NOMO-1 (cell line): ENCODE results near the gene NHS.

Source experiments
- DNase-seq, 2 experiments: peaks; one replicate each; lab custom pipeline; 2025; ENCODE audit not compliant: unreplicated experiment in 2 of 2; lab: John Stamatoyannopoulos, UW

NHS gene

DNA sequence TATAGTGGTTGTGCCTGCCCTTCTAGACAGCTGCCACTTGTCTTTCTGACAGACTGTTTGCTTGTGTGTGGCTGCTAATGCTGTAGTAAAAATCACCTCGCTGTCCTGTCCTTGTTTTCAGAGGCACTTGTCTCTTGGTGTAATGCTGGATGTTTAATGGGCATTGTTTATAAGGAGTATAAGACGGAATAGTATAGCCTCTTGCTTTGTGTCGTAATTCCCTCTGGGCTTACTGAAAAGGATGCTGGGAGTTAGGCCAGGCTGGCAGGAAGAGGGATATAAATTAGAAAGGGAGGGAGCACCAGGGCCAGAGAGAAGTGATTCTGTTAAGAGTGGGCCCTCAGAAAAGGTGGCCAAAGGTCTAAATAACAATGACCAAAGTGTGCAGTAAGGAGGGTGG, 29.0 kb downstream of the NHS start:
- DNase-seq: no peak

DNA sequence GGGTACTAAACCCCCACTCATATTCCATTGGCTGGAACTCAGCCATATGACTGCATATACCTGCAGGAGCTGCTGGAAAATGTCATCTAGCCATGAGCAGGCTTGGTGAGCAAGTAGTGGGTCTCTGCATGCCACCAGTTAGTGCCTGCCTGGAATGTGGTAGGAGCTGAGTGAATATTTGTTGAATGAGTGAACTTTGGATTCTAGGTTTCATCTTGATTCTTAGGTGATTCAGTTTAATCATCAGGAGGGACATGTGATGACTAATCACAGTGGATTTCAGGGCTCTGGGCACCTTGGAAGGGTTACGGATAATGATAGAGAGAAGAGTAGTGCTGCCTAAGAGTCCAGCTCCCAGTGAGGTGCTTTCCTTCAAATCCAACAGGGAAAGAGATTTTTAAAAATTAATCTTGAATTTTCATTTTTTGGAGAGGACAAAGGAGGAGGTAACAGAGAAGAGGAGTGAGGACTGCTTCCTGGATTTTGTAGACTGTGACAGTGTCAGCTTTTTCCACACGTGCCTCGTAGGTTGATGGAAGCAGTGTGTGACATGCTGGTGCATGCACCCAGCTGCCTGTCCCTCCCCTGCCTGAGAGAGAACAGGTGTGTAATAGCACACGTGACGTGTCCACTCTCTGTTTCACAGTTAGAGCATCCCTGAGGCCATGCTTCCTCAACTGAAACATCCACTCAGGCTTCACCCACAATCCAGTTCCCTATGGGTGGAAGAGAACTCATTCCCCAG, 30.4 kb downstream of the NHS start:
- no peak for DNase-seq

DNA sequence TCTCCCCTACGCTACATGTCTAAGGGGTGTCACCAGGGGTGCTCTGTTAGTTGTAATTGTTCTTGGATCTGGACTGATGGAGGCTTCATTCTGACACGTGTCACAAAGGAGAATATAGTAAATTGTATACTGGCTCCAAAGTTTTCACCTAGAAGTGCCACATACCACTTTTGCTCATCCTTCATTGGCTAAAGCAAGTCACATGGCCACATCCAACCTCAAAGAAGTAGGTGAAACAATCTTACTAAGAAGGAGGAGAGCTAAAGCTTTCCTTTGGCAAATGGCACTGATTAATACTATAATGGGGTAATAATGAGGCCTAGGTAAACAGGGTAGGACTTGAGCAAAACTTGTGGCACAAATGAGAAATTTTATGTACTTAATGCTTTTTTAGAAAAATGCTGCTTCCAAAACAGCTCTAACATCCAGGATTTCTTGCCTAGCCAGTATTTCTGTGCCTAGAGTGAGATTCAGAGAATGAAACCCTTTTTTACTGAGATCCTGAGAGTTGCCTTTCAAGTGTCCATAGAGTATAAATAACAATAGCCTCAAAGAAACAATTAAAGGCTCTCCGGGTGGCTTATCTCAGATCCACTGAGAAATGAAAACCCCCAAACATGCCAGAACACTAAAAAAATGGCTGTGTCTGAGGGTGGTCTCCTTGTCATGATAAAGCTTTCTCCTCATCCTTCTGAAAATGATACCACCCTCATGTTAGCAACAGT, 34.7 kb downstream of the NHS start:
- no peak for DNase-seq

DNA sequence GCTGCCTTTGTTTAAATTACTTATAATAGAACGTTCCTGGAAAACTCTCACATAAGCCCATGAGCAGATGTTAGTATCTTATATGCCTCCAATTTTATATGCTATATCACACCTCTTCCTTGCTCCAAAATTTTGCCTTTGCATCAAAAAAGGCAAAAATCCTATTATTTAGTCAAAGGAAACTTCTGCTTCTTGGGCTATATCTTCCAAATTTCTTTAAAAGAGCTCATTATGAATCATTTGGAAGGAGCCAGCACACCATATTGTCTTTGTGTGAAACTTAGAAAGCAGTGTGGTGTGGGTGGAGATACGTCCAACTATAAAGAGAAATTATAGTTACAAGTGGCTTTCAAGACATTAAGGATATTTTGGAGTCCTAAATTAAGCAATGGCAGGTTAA, 35.7 kb downstream of the NHS start:
- DNase-seq: no peak

DNA sequence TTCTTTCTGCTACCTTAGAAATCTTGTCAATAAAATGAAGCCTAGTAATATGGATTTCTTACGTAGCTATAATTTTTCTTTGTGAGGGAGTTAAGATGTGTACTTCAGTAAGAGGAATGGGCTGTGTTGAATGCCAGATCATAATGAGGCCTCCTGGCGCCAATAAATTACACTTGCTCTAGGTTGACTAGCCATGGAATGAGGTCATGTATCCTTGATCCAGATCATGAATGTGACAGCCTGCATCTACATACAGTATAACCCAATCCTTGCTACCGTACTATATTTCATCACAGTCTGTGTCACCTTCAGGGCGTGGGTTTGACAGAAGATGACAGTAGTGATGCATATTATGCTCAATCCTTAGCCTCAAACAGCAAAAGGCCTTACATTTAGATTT, 36.2 kb downstream of the NHS start:
- no peak for DNase-seq

DNA sequence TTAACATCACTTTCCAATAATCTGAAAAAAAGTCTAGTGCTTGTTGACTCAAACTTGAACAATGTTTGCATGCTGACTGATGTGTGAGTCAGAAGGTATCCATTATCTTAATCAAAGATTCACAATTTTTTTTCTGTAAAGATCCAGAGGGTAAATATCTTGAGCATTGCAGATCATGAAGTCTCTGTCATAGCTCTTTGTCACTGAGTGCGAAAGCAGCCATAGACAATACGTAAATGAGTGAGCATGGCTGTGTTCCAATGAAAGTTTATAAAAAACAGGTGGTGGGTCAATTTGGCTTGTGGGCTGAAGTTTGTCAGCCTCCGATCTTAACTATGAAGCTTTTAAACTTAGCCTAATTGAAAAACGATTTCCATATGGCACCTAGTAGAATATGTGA, 37.7 kb downstream of the NHS start:
- no peak for DNase-seq

DNA sequence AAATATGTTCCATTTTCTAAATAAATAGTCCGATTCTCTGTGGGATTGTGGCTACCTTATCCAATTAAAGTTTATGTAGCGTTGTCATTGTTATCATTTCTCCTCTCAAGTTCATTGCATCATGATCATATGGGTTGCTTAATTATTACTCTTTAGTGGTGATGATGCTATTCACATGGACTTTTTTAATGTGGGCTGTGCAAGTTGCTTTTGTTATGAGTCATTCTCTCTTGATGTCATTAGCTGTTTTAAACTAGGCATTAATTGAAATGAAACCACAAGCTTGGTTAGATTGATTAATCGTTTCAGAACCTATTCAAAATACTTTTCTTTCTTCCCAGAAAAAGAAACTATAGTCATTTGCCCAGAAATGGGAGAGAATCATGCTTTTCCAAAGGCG, 38.2 kb downstream of the NHS start:
- peak in 1 of 2 experiments; percentile 51 for DNase-seq

DNA sequence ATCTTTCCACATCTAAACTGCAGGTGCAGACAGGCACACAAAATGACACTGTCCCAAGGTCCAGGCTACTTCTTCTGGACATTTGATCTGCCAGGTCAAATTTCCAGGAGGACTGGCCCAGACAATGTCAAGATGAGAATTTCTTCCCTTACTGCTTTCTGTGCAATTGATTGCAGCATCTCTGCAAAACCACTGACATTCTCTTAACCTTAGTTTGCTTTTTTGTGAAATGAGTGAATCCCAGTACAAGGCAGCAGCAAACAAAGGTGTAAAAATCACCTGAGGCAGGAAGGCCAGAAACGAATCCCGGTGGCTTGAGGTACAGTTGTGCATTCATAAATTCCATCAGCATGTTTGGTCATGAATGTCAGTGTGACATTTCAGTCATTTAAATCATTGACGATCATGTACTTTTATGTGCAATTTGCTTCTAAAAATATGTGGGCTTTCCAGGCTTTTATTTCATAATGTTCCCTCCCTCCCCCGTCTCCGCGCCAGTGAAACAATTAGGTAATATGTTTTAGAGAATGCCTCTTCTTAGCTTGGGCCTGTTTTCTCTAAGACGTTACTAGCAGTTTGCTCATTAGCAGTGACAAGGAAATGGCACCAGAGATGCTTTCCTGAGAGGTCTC, 39.1 kb downstream of the NHS start:
- DNase-seq: peak; percentile 2 to 12

DNA sequence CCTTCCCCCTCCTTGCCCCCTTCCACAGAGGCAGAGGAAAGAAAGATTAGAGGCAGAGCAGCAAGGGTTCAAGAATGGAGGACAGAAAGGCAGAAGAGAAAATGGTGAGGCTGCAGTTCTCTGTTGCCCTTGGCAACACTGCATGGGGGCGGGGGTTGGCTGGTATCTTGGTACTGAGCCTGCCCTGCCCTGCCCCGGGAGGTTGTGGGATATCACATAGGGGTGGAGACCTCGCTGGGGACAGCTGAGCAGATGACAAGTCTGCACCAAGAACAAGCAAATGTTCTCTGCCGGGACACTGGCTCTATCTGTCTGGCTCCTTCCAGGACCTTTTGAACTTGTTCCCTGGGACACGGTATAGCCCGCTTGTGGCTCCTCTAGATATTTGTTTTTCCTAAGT, 39.8 kb downstream of the NHS start:
- DNase-seq: no peak

DNA sequence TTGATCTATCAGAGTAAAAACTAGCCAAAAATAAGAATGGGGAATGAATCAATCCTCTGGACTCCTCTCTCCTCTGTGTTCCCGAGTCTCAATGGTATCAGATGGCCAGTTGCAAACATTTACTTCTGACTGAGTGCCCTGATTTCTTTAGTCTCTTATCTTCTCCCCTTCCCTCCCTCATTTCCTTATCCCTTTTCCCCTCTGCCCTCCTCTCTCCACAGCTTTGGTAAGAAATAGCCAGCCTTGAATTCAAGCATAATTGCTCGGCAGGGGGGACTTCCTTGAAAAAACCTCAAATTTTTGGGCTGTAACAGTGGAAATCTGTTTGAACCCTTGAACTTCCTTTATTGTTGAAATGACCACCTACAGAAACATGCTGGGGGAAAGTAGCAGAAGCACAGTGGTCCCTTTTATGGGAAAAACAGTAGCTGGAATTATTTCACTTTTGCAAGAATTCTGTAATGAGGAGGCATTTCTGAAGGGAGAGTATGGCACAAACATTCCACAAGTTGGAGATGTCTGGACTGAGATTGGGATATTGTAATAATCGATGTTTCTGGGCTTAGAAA, 40.3 kb downstream of the NHS start:
- DNase-seq: no peak

DNA sequence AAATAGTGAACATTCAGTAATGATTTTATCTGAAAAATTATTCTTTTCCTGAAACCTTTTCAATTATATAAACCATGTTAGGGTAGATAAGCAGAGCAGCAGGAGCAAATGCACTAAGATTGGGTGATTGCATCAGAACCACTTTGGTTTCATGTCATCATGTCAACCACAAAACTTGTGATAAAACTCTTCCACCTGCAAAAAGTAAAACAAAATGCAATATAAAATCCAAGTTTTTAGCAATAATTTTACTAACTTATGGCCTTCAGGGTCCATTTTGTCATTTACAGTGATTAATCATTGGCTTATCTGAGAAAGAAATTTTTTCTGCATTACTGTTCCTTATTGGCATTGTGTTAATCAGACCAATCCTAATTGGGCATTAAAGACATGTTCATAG, 42.4 kb downstream of the NHS start:
- no peak for DNase-seq

DNA sequence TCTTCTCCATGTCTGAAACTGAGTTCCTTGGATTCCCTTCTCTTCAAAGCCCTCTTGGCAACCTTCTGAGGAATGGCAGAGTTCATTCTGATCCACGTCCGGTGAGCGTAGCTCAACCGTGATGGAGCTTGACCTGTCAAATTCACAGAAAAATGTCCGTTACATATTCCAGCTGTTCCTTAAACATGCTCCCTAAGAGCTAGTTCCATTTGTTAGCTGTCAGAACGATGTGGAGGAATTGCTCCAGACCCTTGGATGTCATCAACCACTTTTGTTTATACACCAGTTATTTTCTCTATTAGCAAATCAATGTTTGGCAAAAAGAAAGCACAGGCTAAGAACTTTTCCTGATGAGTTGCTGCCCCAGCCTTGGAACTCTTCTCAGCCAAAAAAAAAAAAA, 50.1 kb downstream of the NHS start:
- no peak for DNase-seq

DNA sequence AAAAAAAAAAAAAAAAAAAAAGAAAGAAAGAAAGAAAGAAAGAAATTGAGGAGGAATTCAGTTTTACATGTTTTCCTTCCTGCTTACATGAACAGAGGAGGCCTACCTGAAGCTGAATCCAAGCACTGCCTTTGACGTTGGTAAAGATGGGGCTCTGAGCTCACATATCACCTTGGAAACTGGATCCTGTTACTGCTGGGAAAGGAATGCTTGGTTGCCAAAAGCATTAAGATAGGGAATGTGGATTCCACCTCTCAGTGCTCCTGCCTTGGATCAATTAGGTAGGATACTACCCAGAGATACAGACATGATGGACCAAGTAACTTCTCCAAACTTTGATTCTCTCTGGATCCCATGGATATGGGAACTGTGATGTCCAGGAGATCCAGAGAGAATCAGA, 50.6 kb downstream of the NHS start:
- no peak for DNase-seq

DNA sequence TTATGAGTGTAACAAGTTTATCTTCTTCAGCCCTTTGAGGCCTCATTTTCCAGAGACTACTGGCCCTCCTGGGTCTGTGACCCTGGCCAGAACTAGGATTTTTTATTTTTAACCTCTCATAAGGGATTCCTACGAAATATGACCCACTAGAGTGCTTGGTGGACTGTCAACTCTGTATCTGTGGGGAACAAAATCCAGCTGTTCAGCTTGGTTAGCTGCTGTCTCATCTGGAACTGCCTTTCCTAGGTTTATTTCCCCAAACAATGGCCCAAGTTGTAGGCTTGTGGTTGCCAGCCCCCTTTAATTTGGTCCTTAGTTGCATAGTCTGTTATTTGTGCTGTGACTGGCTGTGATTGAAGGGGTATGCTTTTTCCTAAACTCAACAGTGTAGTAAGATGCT, 56.2 kb downstream of the NHS start:
- no peak for DNase-seq

DNA sequence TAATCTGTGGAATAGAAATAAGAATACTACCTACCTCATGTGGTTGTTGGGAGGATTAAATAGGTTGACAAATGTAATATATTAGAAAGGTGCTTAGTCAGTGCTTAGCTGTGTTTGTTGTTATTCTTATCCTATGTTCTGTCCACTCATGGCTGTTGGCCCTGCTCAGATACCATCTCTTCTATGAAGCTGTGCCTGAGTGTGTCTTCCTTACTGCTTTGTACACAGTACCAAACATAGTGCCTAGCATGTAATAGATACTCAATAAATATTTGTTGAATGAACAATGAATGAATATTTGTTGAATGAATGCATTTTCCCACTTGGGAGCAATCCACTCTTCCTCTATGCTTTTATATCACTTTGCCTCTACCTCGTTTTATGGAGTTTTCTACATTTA, 57.2 kb downstream of the NHS start:
- DNase-seq: no peak

DNA sequence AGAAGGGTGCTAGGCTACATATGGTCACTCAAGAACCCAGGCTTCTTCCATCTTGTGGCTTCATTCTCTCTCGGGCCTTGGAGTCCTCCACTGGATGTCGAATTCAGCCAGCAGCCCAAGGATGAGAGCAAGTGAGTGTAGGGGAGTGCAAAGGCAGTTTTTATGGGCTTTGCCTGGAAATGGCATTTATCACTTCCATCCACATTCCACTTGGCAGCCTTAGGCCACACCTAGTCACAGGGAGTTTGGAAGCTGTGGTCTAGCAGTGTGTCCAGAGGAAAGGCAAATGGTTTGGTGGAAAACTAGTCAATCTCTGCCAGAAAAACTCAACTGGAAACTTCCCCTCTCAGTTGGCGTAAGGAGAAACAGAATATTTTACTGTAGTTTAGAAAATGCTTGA, 59.0 kb downstream of the NHS start:
- no peak for DNase-seq

DNA sequence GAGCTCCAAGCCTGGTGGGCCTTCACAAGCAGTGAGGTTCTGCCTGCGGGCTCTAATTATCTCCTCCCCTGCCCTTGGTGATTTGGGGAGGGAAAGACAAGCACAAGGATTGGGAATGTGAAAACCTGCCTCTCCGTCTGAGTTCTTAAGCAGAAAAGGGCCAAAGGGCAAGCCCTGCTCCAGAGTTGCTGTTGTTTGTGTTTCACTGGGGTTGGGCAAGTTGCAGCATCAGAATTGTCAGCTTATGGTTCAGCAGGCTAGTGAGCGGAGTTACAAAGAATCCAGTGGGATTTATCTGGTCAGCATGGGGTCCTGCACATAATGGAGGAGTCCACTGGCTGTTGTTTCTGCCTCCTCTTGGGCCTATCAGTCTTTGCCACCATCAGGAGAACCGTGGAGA, 60.5 kb downstream of the NHS start:
- no peak for DNase-seq

DNA sequence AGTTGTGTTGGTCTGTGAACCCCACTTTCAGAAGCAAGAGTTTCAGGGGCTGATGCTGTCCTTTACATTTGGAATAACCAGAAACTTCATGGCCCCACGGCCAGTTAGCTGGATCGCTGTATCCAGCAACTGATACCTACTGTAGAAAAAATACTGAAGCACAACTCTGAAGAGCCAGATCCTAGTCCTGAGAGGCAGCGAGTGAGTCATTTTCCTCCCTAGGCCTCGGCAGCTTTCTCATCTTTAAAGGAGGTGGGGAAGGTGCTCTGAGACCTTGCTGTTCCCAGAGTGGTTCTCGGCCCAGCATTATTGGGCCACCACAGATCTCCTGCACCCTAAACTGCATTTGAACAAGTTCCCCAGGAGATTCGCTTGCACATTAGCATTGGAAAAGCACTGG, 63.2 kb downstream of the NHS start:
- DNase-seq: no peak

DNA sequence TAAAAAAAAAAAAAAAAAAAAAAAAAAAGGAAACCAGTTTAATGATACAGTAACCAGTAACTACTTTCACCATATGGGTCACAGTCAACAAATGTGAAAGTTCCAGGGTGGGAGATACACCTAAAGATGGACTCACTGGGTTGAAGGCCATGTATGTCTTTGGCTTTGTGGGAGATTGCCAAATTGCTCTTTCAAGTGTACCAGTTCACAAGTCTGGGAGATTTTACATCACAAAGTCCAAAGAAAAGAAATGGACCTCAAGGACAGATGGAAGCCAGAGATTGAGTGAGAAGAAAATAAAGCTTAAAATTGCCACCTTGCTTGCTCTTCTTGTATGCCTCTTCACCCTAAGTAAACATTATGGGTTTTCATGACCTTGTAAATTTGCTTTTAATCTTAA, 65.3 kb downstream of the NHS start:
- DNase-seq: no peak

DNA sequence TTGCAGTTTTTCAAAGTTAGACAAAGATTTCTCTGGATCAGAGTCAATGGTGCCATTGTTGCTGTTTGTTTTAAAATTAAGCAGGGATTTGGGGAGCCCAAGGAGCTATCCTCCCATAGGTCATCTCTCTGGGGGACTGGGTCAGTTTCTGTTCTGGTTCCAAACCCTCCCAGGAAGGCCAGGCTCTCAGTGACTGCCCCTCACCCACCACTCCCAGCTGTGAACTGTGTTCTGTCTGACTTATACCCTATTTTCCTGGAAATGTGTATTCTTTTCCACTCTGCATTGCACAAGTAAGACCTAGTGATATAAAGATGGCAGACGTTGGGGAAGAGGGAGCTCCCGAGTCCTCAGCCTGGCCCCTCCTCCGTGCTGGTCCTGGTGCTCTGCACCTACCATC, 65.8 kb downstream of the NHS start:
- no peak for DNase-seq

DNA sequence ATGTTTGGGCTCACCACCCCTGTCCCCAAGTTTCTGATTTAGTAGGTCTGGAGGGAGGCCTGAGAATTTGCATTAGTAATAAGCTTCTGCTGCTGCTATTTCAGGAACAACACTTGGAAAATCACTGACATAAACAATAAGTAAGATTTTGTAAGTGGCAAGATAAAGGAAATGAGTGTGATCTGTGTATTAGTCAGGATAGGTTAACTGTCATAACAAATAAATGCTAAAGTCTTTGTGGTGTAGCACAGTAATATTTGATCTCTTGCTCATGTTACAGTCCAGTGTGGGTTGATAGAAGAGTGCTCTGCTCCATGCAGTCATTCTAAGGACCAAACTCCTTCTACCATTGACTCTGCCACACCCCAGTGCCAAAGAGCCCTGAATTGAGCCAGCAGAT, 67.0 kb downstream of the NHS start:
- DNase-seq: no peak

DNA sequence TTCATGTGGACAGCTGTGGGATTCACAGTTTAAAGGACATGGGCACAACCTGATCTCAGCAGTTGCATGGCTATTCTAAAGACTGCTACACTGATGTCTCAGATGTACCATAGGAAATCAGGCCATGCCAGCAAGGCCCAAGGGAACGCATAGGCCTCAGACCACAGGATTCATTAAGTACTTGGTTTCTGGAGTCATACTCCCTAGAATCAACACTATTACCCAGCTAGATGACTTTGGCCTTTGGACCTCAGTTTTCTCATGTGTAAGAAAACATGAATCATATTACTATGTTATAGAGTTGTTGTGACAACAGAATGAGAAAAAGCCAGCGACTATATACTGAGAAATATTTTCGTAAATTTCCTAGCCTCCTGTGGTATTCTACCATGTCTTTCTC, 67.9 kb downstream of the NHS start:
- no peak for DNase-seq
